Karpas-422 (cell line): Measurements from ENCODE around the gene MMP12. TPM values are rescaled to one million over a fixed set of nuclear protein-coding genes. Genes with fewer than 3 reads are reported as not detected.

Experiments
- DNase-seq: peaks from one replicate; pipeline ENCODE4 v3.0.0-alpha.2; 2015
- H2AFZ ChIP-seq: fragments of 200-600 bp; sonication (generic); 2 replicates; pipeline ENCODE4 v1.6.1; 2014; ENCODE audit warnings: antibody characterized with exemption, low read length, mixed read lengths
- H3K27ac ChIP-seq: fragments of 200-600 bp; sonication (generic); 2 replicates; pipeline ENCODE4 v1.5.1; 2014; ENCODE audit warnings: mild to moderate bottlenecking, low read length, moderate library complexity
- H3K27me3 ChIP-seq: fragments of 200-600 bp; sonication (generic); 2 replicates; pipeline ENCODE4 v1.6.1; 2014; ENCODE audit warnings: low read length, mixed read lengths
- H3K36me3 ChIP-seq: fragments of 200-600 bp; sonication (generic); 2 replicates; pipeline ENCODE4 v1.6.1; 2014; ENCODE audit warnings: low read length, mixed read lengths; ENCODE audit not compliant: insufficient read depth
- H3K4me1 ChIP-seq: fragments of 200-600 bp; sonication (generic); 2 replicates; pipeline ENCODE4 v1.6.1; 2014; ENCODE audit warnings: mild to moderate bottlenecking, low read length, mixed read lengths
- H3K4me2 ChIP-seq: fragments of 200-600 bp; sonication (generic); 2 replicates; pipeline ENCODE4 v1.6.1; 2014; ENCODE audit warnings: low read length, low read depth, mild to moderate bottlenecking; ENCODE audit not compliant: poor library complexity, severe bottlenecking
- H3K4me3 ChIP-seq: fragments of 200-600 bp; sonication (generic); 2 replicates; pipeline ENCODE4 v1.5.1; 2014; ENCODE audit warnings: mild to moderate bottlenecking, antibody characterized with exemption, low read length, mixed read lengths
- H3K79me2 ChIP-seq: fragments of 200-600 bp; sonication (generic); 2 replicates; pipeline ENCODE4 v1.6.1; 2014; ENCODE audit warnings: mild to moderate bottlenecking, low read length, mixed read lengths
- H3K9ac ChIP-seq: fragments of 200-600 bp; sonication (generic); 2 replicates; pipeline ENCODE4 v1.6.0; 2014; ENCODE audit warnings: low read length
- H3K9me2 ChIP-seq: fragments of 200-600 bp; sonication (generic), shearing (Covaris generic); replicated peaks from 2 replicates; pipeline ENCODE4 v1.6.0; 2014; ENCODE audit warnings: mild to moderate bottlenecking, low read length, moderate library complexity; ENCODE audit not compliant: insufficient read depth
- H3K9me3 ChIP-seq: fragments of 300-700, 200-600 bp; sonication (generic); 2 replicates; pipeline ENCODE4 v1.6.1; 2014; ENCODE audit warnings: low read length, mixed read lengths
- H4K20me1 ChIP-seq: fragments of 200-600 bp; sonication (generic); 2 replicates; pipeline ENCODE4 v1.6.1; 2014; ENCODE audit warnings: mild to moderate bottlenecking, antibody characterized with exemption, low read length, low read depth; ENCODE audit not compliant: insufficient read depth
- total RNA-seq: library from RNA; depleted of rRNA; stranded (reverse); fragments of >200 nt; shearing (Covaris generic); gene quantifications from 2 replicates; pipeline ENCODE4 v1.2.3, GENCODE V29; 2014; ENCODE audit warnings: low replicate concordance

The MMP12 gene
- total RNA-seq, 1 experiment from 2014 or later = not detected

DNA sequence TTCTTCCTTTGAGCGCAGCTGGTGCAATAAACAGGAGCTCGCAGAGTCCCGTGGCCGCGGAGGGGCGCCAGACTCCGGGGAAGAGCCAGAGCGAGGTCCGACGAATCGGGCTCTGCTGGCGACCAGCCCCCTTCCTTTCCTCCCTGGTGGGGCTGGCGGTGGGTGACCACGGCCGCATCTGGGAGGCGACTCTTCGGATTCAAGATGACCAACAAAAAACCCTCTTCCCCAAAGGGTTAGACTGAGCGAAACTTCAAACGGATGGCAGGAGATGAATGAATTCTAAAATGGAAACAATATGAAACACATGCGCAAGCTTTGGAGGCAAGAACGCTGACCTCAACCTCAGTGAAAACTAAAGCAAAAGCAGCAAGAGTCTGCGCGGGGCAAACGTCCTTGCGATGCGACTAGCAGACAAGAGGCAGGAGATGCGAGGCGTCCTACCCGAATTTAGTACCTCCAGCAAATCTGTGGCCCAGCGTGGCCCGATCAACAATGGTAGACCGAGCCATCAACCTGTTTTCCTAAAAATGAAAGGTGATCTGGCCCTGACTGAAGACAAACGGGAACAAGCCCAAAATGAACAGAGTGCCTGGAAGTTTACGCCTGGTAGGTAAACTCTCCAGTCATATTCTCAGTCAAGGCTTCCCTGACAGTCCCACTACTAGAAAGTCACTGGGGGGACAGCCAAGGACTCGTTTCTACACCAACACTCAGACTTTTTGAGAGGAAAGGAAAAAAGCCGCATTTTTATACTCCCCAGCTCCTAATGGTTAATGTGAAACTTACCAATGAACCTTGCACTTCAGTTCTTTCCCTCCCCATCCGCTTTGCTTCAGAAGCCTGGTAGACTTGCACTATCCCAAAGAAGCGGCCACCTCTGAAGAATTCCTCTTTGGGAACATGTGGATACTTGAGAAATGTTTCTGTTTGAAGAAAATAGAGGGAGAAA lies 43.0 kb downstream of the MMP12 start:
- no peaks in the 10 kb centered on the region for H3K9me2 ChIP-seq
- no peak overlapping the region for H2AFZ ChIP-seq
- H4K20me1 ChIP-seq = no peaks in the 10 kb centered on the region
- H3K79me2 ChIP-seq = no peaks in the 10 kb centered on the region
- H3K9ac ChIP-seq = no peak overlapping the region
- H3K9me3 ChIP-seq = no peaks in the 10 kb centered on the region
- no peak for DNase-seq
- H3K4me2 ChIP-seq = no peak overlapping the region
- no peak overlapping the region for H3K27ac ChIP-seq
- no peaks in the 10 kb centered on the region for H3K27me3 ChIP-seq
- H3K36me3 ChIP-seq = no peaks in the 10 kb centered on the region
- H3K4me3 ChIP-seq = no peak overlapping the region
- no peaks in the 10 kb centered on the region for H3K4me1 ChIP-seq

DNA sequence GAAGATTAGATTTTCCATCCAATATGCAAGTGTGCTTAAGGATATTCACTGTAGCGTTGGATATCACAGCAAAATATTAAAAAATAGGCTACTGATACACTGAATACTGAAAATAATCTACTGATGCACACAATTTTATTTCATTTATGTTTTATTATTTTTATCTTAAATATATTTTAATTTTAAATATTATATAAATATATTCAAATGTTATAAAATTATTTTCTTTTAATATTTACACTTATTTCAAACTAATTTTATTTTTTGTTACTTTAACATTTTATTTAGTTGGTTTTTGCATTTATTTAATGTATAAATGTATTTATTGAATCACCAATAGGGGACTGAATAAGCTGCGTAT lies 43.7 kb downstream of the MMP12 start:
- Histone ChIP-seq H3K79me2 (no peaks in the 10 kb centered on the region), H3K27ac (no peak overlapping the region), H3K9ac (no peak overlapping the region), H3K27me3 (no peaks in the 10 kb centered on the region), H3K4me3 (no peak overlapping the region), H3K9me2 (no peaks in the 10 kb centered on the region), H4K20me1 (no peaks in the 10 kb centered on the region), H2AFZ (no peak overlapping the region), H3K9me3 (no peaks in the 10 kb centered on the region), H3K4me2 (no peak overlapping the region), H3K36me3 (no peaks in the 10 kb centered on the region), H3K4me1 (no peaks in the 10 kb centered on the region)
- no peak for DNase-seq

DNA sequence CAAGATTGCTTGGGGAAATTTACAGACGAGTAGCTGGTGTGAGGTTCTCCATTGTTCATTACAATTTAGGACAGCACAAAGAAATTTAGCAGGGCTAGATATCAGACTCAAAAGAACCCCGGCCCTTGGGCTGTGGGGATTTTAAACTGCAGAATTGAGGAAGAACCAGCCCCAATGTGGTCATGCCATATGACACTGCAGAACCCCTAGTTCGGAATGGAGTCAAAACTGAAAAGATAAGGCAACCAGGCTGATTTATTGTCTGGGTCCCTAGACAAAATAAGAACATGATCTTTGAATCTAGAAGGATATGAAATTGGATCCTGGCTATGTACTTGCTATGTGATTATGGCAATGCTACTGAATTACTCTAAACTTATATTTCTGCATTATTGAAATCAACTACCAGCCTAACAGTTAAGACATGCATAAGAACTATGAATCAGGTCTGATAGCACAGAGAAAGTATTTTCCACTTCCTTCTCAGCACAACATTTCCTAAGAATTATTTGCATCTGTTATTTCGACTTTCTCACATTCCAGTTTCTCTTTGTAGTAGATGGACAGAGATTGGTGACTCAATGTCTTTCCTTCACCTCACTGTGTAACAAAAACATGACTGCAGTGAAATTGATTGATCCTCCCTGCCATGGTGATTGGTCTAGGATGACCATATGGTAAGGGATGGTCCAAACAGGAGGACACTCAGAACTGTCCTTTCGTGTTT lies 44.6 kb downstream of the MMP12 start:
- H3K27ac ChIP-seq = no peak overlapping the region
- no peaks in the 10 kb centered on the region for H3K9me3 ChIP-seq
- H3K79me2 ChIP-seq = no peaks in the 10 kb centered on the region
- no peak overlapping the region for H2AFZ ChIP-seq
- DNase-seq = no peak
- H3K27me3 ChIP-seq = no peaks in the 10 kb centered on the region
- H3K9ac ChIP-seq = no peak overlapping the region
- H3K4me2 ChIP-seq = no peak overlapping the region
- no peaks in the 10 kb centered on the region for H4K20me1 ChIP-seq
- H3K4me3 ChIP-seq = no peak overlapping the region
- H3K4me1 ChIP-seq = no peaks in the 10 kb centered on the region
- no peaks in the 10 kb centered on the region for H3K9me2 ChIP-seq
- H3K36me3 ChIP-seq = no peaks in the 10 kb centered on the region

DNA sequence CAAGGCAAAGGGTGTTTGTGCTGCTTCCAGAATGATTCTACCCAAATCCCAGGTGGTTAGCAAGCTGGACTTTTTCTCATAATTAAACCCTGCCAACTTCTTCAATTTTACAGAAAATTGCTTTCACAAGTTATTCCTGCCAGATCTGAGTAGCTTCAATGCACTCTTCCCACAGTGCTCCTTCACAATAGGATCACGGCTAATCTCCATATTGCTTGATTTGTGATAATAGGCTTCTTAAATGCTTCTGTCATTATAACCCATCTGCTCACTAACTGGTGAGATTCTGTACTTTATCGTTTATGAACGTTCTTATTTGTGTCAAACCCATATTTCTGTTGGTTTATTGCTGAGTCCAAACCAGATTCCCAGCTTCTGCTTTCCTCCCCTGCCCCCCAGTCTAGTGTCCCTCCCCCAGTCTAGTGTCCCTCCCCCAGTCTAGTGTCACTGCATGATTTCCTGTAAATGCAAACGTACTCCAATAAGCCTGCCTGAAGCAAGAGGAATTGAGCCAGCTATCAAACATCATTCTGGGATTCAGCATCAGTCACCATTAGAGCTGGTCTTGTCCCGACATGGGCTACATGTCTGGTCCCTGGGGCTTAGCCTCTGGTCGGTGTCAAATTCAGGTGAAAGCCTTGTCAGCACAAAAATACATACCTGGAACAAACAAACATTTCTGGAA lies 45.3 kb downstream of the MMP12 start:
- DNase-seq = no peak
- Histone ChIP-seq H3K79me2 (no peaks in the 10 kb centered on the region), H3K9me3 (no peaks in the 10 kb centered on the region), H3K9ac (no peak overlapping the region), H3K9me2 (no peaks in the 10 kb centered on the region), H3K4me3 (no peak overlapping the region), H3K27ac (no peak overlapping the region), H3K4me1 (no peaks in the 10 kb centered on the region), H2AFZ (no peak overlapping the region), H4K20me1 (no peaks in the 10 kb centered on the region), H3K4me2 (no peak overlapping the region), H3K27me3 (no peaks in the 10 kb centered on the region), H3K36me3 (no peaks in the 10 kb centered on the region)

DNA sequence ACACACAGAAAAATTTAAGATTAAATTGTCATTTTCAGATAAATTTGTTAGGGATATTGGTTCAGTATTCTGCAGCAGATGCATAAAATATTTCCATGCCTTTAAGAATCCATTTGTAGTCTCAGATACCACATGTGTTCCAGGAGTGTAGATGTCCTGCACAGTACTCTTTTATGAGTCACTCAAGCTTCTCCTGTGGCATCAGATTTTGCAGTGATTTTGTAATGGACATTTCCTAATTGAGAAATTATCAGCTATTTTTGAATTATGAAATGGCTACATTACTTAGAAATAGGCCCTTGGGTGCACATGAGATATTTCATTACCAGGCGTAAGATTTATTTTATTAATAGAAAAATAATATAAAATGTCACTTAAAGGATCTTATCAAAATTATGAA lies 50.2 kb downstream of the MMP12 start:
- Histone ChIP-seq H3K36me3 (no peaks in the 10 kb centered on the region), H4K20me1 (no peaks in the 10 kb centered on the region; the same call in 1 of the 2 replicates), H3K9ac (no peak overlapping the region), H3K4me2 (no peak overlapping the region), H3K27me3 (no peaks in the 10 kb centered on the region), H3K4me1 (no peaks in the 10 kb centered on the region), H2AFZ (no peak overlapping the region), H3K27ac (no peak overlapping the region), H3K9me3 (no peaks in the 10 kb centered on the region), H3K79me2 (no peaks in the 10 kb centered on the region), H3K9me2 (no peaks in the 10 kb centered on the region), H3K4me3 (no peak overlapping the region)
- no peak for DNase-seq

DNA sequence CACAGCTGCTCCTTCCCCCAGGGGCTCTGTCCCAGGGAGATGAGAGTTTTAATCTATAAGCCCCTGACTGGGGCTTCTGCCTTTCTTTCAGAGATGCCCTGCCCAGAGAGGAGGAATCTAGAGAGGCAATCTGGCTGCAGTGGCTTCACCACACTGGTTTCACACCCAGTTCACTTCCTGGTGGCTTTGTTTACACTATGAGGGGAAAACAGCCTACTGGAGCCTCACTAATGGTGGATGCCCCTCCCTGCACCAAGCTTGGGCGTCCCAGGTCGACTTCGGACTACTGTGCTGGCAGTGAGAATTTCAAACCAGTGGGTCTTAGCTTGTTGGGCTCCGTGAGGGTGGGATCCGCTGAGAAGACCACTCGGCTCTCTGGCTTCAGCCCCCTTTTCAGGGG lies 55.3 kb downstream of the MMP12 start:
- Histone ChIP-seq H3K27me3 (no peaks in the 10 kb centered on the region), H2AFZ (no peak overlapping the region), H3K9ac (no peak overlapping the region), H3K4me2 (no peak overlapping the region), H3K4me3 (no peak overlapping the region), H3K9me3 (no peaks in the 10 kb centered on the region), H4K20me1 (no peaks in the 10 kb centered on the region; the same call in 1 of the 2 replicates), H3K79me2 (no peaks in the 10 kb centered on the region), H3K27ac (no peak overlapping the region), H3K36me3 (no peaks in the 10 kb centered on the region), H3K4me1 (no peaks in the 10 kb centered on the region), H3K9me2 (no peaks in the 10 kb centered on the region)
- DNase-seq = no peak

DNA sequence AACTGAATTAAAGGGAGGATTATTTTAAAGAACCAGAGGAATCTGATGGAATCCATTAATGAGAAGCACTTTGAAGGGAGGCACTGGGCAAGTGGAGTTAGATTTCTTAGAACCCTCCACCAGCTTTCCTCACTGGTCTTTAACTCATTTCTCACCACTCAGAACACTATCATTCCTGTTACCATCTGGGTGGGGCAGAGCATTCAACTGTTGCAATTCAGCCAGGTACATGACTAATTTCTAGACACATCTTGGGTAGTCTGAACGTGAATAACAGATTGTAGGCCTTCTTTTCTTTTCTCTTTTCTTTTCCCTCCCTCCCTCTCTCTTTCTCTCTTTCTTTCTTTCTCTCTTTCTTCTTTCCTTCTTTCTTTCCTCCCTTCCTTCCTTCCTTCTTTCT lies 61.3 kb downstream of the MMP12 start:
- Histone ChIP-seq H2AFZ (no peak overlapping the region), H3K9me2 (no peaks in the 10 kb centered on the region), H3K9ac (no peak overlapping the region), H3K9me3 (no peaks in the 10 kb centered on the region), H3K4me2 (no peak overlapping the region), H3K4me3 (no peak overlapping the region), H3K4me1 (no peaks in the 10 kb centered on the region), H3K36me3 (no peaks in the 10 kb centered on the region), H3K27me3 (no peaks in the 10 kb centered on the region), H3K79me2 (no peaks in the 10 kb centered on the region), H3K27ac (no peak overlapping the region), H4K20me1 (no peaks in the 10 kb centered on the region)
- no peak for DNase-seq
